NCI-H1105 (cell line): ENCODE measurements around the gene GPR108.
"Not testable (repeated sequence)": the region's sequence is repeated elsewhere in the genome, so short reads cannot be mapped to it uniquely, and the experiment has no call there.

Experiments used
- DNase-seq: peaks from one replicate; lab custom pipeline; 2025; lab: John Stamatoyannopoulos, UW

GPR108 gene

DNA sequence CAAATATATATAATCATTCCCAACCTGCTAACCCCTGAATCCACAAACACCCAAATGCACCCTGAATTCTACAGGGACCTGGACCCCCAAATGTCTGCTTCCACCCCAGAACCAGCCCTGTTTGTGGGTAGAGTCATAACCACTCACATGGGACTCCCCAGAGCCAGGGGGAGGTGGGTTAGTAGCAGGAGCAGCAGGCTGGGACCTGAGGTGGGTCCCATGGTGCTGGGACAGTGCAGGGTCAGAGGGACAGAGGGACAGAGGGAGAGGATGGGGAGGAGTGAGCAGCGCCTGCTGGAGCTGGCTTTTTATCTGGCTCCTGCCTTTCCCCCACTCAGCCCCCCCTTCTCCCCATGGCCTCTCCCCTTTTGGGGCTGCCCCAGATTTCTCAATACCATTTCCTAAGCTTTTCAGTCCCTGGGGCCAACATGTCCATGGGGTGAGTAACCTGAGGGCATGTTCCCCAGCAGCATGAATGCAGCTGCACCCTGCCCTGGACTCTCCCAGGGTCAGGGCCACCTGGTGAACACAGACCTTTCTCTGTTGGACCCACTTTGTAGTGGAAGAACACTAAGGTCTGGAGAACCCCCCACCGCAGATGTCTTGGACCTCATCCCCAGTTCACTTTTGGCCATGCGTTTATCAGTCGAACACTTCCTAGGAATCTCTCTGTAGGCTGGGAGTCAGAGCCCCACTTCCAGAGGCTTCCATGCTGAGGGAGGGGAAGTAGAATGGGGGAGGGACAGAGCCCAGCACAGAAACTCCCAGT lies 16.8 kb downstream of the GPR108 start, which contains the start of gene C3:
TSS of gene C3 (minus strand) at position 282 of the 769 bp plus-strand sequence. CDS start at position 221, 61 bp downstream.
- DNase-seq = no peak

DNA sequence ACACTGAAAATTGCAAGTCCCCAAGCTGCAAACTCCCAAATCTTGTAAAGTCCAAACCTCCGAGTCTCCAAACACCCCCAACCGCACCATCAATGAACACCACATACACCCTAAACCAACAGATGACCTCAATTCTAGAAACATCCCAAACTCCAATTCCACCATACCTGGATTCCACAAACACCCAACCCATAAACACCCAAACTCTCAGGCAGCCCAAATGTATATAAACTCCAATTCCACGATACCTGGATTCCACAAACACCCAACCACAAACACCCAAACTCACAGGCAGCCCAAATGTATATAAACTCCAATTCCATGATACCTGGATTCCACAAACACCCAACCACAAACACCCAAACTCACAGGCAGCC lies 17.4 kb downstream of the GPR108 start:
- DNase-seq = no peak

DNA sequence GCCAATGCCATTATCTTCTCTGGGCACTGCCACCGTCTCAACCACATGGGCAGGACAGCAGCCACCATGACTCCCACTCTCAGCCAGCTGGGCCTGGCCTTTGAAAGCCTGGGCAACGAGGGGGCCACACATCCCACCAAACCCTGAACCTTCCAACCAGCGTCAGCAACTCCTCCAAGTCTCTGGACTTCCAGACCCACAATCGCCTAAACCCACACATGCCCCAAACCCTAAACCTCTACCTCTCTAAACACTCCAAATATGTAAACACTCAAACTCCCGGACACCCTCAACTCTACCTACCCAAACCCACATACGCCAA lies 17.9 kb downstream of the GPR108 start:
- no peak for DNase-seq

- DNase-seq = no peak
These were observed 18.4 kb downstream of the GPR108 start for GRCh38 chr19:6718741-6719539.

- DNase-seq = no peak
These were observed 19.2 kb downstream of the GPR108 start for GRCh38 chr19:6718111-6718740.

DNA sequence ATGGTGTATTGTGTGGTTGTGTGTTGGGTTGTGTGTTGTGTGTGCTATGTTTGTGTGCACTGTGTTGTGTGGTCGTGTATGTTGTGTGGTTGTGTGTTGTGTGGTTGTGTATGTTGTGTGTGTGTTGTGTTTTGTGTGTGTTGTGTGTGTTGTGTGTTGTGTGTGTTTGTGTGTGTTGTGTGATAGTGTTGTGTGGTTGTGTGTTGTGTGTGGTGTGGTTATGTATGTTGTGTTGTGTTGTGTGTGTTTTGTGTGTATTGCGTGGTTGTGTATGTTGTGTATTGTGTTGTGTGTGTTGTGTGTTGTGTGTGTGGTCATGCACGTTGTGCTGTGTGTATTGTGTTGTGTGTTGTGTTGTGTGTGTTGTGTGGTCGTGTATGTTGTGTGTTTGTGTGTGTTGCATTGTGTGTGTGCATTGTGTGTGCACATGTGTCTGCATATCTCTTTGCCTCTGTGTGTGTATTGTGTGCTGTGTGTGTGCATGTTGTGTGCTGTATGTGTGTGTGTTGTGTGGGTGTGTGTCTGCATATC lies 19.9 kb downstream of the GPR108 start:
- DNase-seq = no peak

DNA sequence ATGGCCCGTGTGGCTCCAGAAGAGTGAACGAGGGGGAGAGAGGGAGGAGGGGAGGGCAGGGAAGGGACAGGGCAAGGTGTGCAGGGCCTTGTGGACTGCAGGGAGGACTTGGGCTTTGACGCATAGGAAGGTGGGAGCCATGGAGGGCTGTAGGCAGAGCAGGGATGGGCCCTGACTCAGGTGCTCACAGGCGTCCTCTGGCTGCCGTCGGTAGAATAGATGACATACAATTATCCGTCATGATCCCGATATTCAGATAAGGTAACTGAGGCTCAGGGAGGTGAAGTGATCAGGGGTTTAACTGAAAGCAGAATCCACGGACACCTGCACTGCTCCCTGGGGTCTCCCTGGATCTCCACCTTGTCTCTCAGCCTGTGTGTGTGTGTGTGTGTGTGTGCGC lies 20.3 kb downstream of the GPR108 start:
- DNase-seq = no peak

- no peak for DNase-seq
These were observed 20.8 kb downstream of the GPR108 start for GRCh38 chr19:6716610-6716970.

DNA sequence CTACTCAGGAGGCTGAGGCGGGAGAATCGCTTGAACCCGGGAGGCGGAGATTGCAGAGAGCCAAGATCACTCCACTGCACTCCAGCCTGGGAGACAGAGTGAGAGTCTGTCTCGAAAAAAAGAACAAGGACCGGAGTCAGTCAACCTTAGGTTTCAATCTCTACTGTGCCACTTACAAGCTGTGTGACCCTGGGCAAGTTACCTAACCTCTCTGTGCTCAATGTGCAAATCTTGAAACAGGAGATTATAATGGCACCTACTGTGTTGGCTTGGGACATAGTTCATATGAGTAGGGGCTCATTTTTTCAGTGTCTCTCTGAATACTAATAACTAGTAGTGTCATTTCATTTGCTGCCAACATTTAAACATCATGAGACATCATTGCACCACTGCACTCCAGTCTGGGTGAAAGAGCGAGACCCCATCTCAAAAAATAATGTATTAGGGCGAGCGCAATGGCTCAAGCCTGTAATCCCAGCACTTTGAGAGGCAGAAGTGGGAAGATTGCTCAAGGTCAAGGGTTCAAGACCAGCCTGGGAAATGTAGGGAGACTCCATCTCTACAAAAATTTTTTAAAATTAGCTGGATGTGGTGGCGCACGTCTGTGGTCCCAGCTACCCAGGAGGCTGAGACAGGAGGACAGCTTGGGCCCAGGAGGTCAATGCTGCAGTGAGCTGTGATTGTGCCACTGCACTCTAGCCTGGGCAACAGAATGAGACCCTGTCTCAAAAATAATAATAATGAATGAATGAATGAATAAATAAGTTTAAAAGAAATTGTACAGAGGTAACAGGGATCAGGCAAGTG lies 22.4 kb downstream of the GPR108 start:
- no peak for DNase-seq

- no peak for DNase-seq
These were observed 23.3 kb downstream of the GPR108 start for GRCh38 chr19:6713773-6714692.

- DNase-seq = no peak
These were observed 24.4 kb downstream of the GPR108 start for GRCh38 chr19:6712692-6713670.

GRCh38 chr19:6712231-6712630 lies 25.1 kb downstream of the GPR108 start:
- DNase-seq = no peak

DNA sequence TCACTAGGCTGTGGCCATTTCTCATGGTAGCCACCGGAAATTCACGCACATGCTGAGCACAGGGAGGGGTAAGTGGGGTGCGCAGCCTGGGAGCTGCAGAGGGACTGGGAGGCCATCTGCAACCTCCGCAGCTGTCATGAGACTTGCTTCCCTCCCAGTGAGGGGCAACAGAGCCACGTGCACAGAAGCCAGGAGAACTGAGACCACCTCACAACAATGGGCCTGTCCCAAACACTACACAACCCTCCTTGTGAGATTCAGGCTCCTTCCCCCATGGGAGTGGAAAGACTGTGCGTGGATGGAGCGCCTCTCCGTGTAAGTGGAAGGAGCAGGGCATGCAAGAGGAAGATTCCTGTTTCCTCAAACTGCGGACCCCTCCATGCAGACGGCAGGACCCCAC lies 25.8 kb downstream of the GPR108 start:
- DNase-seq = no peak

DNA sequence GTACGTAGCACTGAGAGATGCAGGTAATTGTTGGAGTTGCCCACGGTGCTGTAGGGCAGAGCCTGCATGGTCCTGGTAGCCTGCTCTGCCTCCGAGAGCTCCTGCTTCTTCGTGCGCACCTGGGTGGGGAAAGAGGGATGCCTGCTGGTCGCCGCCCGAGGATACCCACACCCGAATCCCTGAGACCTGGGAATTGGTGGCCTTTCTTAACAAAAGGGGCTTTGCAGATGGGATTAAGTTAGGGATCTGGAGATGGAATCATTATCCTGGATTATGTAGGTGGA lies 26.4 kb downstream of the GPR108 start:
- DNase-seq = no peak

DNA sequence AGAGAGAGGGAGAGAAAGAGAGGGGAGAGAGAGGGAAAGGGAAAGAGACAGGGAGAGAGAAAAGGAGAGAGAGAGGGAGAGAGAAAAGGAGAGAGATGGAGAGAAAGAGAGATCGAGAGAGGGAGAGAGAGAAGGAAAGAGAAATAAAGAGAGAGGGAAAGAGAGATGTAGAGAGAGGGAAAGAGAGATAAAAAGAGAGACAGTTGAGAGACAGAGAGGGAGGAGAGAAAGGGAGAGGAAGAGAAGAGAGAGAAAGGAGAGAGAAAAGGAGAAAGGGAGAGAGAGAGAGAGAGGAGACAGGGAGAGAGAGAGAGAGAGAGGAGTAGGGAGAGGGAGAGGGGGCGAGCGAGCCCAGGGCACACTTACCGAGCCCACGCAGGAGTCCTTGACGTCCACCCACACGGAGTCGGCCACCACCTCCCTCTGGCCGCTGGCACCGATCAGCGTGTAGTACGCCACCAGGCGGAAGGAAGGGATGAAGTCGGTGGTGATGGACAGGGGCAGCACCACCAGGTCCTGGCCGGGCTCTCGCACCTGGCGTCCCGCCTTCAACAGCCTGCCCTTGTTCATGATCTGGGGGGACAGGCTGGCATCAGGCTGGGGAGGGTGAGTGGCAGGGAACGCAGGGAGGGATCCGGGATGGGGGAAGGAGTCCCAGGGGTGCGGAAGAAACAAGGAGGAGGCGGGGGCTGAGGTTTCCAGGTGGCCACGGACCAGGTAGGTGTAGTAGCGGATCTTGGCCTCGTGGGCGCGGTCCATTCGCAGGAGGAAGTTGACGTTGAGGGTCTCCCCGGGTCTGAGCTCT lies 26.9 kb downstream of the GPR108 start:
- DNase-seq = no peak

DNA sequence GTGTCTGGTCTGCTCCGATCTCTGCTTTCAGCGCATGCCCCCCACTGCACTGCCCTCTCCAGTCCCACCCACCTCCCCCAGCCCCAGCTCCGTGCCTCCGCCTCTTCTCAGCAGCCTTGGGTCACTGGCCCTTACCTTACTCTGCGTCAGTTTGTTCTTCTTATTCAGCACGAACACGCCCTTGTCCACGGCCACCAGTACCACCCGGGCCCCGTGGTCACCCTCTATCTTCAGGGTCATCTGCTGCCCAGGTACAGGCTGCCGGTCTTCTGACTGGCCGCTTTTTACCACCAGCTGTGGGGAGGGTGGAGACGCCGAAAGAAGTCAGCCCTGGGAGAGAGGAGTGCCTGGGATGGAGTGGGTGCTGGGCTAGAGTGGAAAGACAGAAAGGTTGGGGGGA lies 27.8 kb downstream of the GPR108 start:
- DNase-seq = no peak

DNA sequence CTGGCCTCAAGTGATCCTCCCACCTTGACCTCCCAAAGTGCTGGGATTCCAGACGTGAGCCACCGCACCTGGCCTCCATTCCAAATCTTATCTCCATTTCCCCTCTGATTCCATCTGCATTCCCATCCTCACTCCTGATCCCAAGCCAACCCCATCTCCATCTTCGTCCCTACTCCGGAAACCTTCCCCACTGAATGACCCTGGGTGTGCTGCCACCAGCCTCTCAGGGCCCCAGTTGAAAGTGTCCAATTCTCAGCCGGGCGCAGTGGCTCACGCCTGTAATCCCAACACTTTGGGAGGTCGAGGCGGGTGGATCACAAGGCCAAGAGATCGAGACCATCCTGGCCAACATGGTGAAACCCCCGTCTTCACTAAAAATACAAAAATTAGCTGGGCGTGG lies 28.5 kb downstream of the GPR108 start:
- DNase-seq = not testable (repeated sequence)

DNA sequence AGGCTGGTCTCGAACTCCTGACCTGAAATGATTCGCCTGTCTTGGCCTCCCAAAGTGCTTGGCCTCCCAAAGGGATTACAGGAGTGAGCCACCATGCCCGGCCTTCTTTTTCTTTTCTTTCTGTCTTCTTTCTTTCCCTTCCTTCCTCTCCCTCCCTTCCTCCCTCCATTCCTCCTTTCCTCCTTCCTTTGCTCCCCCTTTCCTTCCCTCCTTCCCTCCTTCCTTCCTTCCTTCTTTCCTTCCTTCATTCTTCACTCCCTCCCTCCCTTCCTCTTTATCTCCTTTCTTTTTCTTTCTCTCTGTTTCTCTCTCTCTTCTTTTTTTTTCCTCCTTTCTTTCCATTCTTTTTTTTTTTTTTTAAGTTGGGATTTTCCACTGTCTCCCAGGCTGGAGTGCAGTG lies 29.0 kb downstream of the GPR108 start:
- no peak for DNase-seq

- no peak for DNase-seq
These were observed 29.7 kb downstream of the GPR108 start for GRCh38 chr19:6707658-6708018.
